Naive thymus-derived CD4-positive, alpha-beta T cell (primary cell): ENCODE results near the gene AKAP6. TPM values are rescaled to one million over a fixed set of nuclear protein-coding genes. Genes with fewer than 3 reads are reported as not detected.

Experiments
- ATAC-seq: fragments of 150-1000 bp; cut with Tn5 transposase; 2 replicates; pipeline ENCODE4 v1.10.0; 2021; ENCODE audit warnings: mild to moderate bottlenecking, moderate library complexity
- CTCF ChIA-PET: fragments of 350-600 bp; sonication (Branson Sonifier 250); formaldehyde crosslinking; loops from one replicate; lab custom pipeline; 2021; ENCODE audit warnings: antibody characterized with exemption; lab: Charles Lee
- POLR2A ChIA-PET: fragments of 350-600 bp; sonication (Branson Sonifier 250); formaldehyde crosslinking; loops from one replicate; lab custom pipeline; 2021; ENCODE audit warnings: antibody characterized with exemption, inconsistent platforms; lab: Charles Lee
- DNase-seq, 9 donors: peaks; one replicate each; pipeline versions ENCODE4 v3.0.0 to v3.0.0-alpha.2; 2020 to 2022; ENCODE audit warnings: mixed read lengths in 1 of 9
- H3K27ac ChIP-seq: one replicate; pipeline ENCODE4 v1.7.0; 2013; ENCODE audit warnings: mild to moderate bottlenecking, low read depth, low read length, moderate library complexity
- H3K27me3 ChIP-seq, 2 donors: one replicate each; pipeline ENCODE4 v1.7.0; 2013; ENCODE audit warnings: low read length in 2 of 2, mild to moderate bottlenecking in 2 of 2, moderate library complexity in 2 of 2; ENCODE audit not compliant: control insufficient read depth in 2 of 2, insufficient read depth in 2 of 2
- H3K36me3 ChIP-seq, 3 experiments: 1 replicate in 2 of 3; 2 replicates in 1 of 3; pipeline ENCODE4 v1.7.0; 2013; ENCODE audit warnings: low read length in 3 of 3, mild to moderate bottlenecking in 3 of 3, moderate library complexity in 1 of 3; ENCODE audit not compliant: insufficient read depth in 3 of 3, control insufficient read depth in 2 of 3
- H3K4me1 ChIP-seq, 2 donors: one replicate each; pipeline ENCODE4 v1.7.0; 2013; ENCODE audit warnings: low read length in 2 of 2, mild to moderate bottlenecking in 2 of 2, moderate library complexity in 1 of 2; ENCODE audit not compliant: control insufficient read depth in 2 of 2, insufficient read depth in 2 of 2
- H3K4me3 ChIP-seq: 2 replicates; pipeline ENCODE4 v1.7.0; 2013; ENCODE audit warnings: mild to moderate bottlenecking, low read length
- H3K9me3 ChIP-seq, 3 experiments: 1 replicate in 2 of 3; 2 replicates in 1 of 3; pipeline ENCODE4 v1.7.0; 2013; ENCODE audit warnings: low read length in 3 of 3; ENCODE audit not compliant: control insufficient read depth in 2 of 3
- H3K27ac Mint-ChIP-seq, 9 donors: one replicate each; pipeline ENCODE4 v1.8.0; 2020 to 2022; ENCODE audit warnings: mixed read lengths in 9 of 9, mild to moderate bottlenecking in 8 of 9, moderate library complexity in 5 of 9, inconsistent platforms in 2 of 9
- H3K27me3 Mint-ChIP-seq, 5 donors: one replicate each; pipeline ENCODE4 v1.8.0; 2021 to 2022; ENCODE audit warnings: mixed read lengths in 5 of 5, mild to moderate bottlenecking in 1 of 5
- H3K36me3 Mint-ChIP-seq, 5 donors: one replicate each; pipeline ENCODE4 v1.8.0; 2020 to 2022; ENCODE audit warnings: mixed read lengths in 5 of 5, mild to moderate bottlenecking in 3 of 5, inconsistent platforms in 1 of 5
- H3K4me1 Mint-ChIP-seq, 7 donors: one replicate each; pipeline ENCODE4 v1.8.0; 2020 to 2022; ENCODE audit warnings: mixed read lengths in 7 of 7, mild to moderate bottlenecking in 3 of 7, inconsistent platforms in 1 of 7
- H3K4me3 Mint-ChIP-seq, 10 donors: one replicate each; pipeline ENCODE4 v1.8.0; 2020 to 2022; ENCODE audit warnings: mild to moderate bottlenecking in 10 of 10, mixed read lengths in 10 of 10, moderate library complexity in 6 of 10, inconsistent platforms in 2 of 10
- H3K9me3 Mint-ChIP-seq, 11 donors: one replicate each; pipeline ENCODE4 v1.8.0; 2020 to 2022; ENCODE audit warnings: mixed read lengths in 11 of 11, mild to moderate bottlenecking in 4 of 11, inconsistent platforms in 1 of 11, moderate library complexity in 1 of 11
- intact Hi-C, 2 donors: fragments of 100-400 bp; cut with micrococcal nuclease; formaldehyde crosslinking; loops; one replicate each; pipeline ENCODE4 v1.15.1; 2023
- polyA plus RNA-seq, 2 donors: library from polyadenylated mRNA; unstranded; fragments of 300-500 nt; fragmentation: Illumina TruSeq; gene quantifications; one replicate each; pipeline ENCODE4 v1.2.3, GENCODE V29; 2021
- total RNA-seq, 6 experiments: library from RNA in 5 of 6; stranded (reverse) in 5 of 6; gene quantifications; 1 replicate in 5 of 6; 2 replicates in 1 of 6; pipeline ENCODE4 v1.2.3 and lab custom pipeline; 2021 to 2026

Gene AKAP6
- total and polyA plus RNA-seq, 7 experiments from 2014 or later: 0.29 to 7.9 (median 4.1) TPM

DNA sequence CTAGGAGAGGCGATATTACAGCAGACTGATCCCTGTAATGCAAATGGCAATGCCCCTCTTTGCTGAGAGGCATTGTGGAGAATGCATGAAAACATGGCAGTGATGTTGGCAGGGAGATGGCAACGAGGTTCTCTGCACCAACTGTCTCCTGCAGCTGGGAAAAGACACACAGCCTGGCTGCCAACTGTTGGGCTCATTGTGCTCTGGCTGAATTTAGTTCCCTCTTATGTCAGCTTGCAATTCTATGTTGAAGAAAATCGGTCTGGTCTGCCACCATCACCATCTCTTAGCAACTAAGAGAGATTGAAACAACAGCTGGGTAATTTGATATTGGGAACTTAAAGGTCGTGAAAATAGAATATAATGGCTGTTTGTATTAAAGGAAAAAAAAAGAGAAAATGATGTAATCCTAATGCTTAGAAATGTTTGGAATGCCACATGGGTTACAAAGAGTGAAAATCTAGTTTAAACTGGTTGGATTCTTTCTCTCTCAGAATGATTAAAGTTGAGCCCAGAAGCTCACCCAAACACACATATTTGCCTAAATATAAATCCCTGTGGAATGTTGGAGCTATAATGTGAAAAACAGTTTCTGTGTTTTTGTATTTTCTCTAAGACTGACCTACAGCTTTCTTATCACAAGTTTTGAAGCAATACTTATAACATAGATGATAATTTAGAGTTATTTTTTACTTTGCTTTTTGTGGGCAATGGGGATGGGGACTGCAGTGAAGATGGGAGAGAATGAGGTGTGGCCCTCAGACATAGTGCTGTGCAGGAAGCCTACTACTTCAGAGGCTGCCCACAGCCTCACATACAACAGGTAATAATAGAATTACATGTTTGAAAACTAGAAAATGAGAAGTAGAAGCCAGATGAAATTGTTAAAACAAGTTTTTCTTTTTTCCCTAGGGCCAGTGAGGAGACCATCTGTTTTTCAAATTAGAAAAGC is 143.7 kb downstream of the AKAP6 start:
- H3K27ac ChIP-seq: no peak overlapping the region
- H3K9me3 ChIP-seq: no peaks in the 10 kb centered on the region
- no peak overlapping the region for H3K4me3 ChIP-seq
- ATAC-seq (no peak), DNase-seq (no peak)
- Mint-ChIP-seq H3K4me1 (no peaks in the 10 kb centered on the region), H3K27me3 (peaks cover 0 to 5% (median 0%) of the 10 kb centered on the region in 5 donors), H3K9me3 (peaks cover 0 to 1% (median 0%) of the 10 kb centered on the region in 11 donors), H3K4me3 (no peak overlapping the region), H3K36me3 (no peaks in the 10 kb centered on the region), H3K27ac (no peak overlapping the region)
- H3K36me3 ChIP-seq: no peaks in the 10 kb centered on the region
- intact Hi-C loops: no loop called here
- POLR2A ChIA-PET: no interaction called here
- H3K4me1 ChIP-seq: no peaks in the 10 kb centered on the region
- CTCF ChIA-PET: no interaction called here
- H3K27me3 ChIP-seq: no peaks in the 10 kb centered on the region

DNA sequence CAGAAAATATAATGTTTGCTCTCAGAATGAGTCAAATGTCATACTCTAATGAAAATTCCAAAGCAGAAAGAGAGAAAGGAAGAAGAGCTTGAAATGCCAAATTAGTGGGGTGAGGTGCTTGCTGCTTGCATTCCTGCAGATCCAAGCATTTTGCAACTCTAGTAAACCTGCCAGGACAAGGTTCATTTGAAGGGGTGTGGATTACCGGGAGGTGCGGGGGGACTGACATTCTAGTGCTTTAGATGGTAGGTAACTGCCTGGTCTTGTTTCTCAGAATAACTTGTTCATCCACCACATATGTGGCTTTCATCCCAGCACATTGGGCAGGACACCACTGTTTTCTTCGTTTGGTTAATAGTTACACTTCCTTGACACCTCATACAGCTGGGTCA is 144.4 kb downstream of the AKAP6 start:
- no peaks in the 10 kb centered on the region for H3K36me3 Mint-ChIP-seq
- Histone ChIP-seq H3K36me3 (no peaks in the 10 kb centered on the region), H3K27me3 (no peaks in the 10 kb centered on the region), H3K4me3 (no peak overlapping the region), H3K27ac (no peak overlapping the region), H3K4me1 (no peaks in the 10 kb centered on the region), H3K9me3 (no peaks in the 10 kb centered on the region)
- H3K9me3 Mint-ChIP-seq: peaks cover 0 to 1% (median 0%) of the 10 kb centered on the region in 11 donors
- no peak overlapping the region for H3K27ac Mint-ChIP-seq
- H3K4me3 Mint-ChIP-seq: no peak overlapping the region
- DNase-seq: no peak
- POLR2A ChIA-PET: no interaction called here
- intact Hi-C loops: no loop called here
- H3K27me3 Mint-ChIP-seq: peaks cover 0 to 2% (median 0%) of the 10 kb centered on the region in 5 donors
- H3K4me1 Mint-ChIP-seq: no peaks in the 10 kb centered on the region
- no peak for ATAC-seq
- CTCF ChIA-PET: no interaction called here

GRCh38 chr14:32474478-32475195 is 145.5 kb downstream of the AKAP6 start:
- no peaks in the 10 kb centered on the region for H3K36me3 ChIP-seq
- ATAC-seq (no peak), DNase-seq (no peak)
- no peaks in the 10 kb centered on the region for H3K36me3 Mint-ChIP-seq
- intact Hi-C loops: no loop called here
- no peaks in the 10 kb centered on the region for H3K27me3 ChIP-seq
- no peaks in the 10 kb centered on the region for H3K9me3 ChIP-seq
- no peak overlapping the region for H3K4me3 Mint-ChIP-seq
- ChIA-PET CTCF (no interaction called here), POLR2A (no interaction called here)
- H3K9me3 Mint-ChIP-seq: no peaks in the 10 kb centered on the region
- no peaks in the 10 kb centered on the region for H3K4me1 Mint-ChIP-seq
- H3K27ac ChIP-seq: no peak overlapping the region
- no peak overlapping the region for H3K4me3 ChIP-seq
- no peaks in the 10 kb centered on the region for H3K27me3 Mint-ChIP-seq
- no peaks in the 10 kb centered on the region for H3K4me1 ChIP-seq
- H3K27ac Mint-ChIP-seq: no peak overlapping the region

DNA sequence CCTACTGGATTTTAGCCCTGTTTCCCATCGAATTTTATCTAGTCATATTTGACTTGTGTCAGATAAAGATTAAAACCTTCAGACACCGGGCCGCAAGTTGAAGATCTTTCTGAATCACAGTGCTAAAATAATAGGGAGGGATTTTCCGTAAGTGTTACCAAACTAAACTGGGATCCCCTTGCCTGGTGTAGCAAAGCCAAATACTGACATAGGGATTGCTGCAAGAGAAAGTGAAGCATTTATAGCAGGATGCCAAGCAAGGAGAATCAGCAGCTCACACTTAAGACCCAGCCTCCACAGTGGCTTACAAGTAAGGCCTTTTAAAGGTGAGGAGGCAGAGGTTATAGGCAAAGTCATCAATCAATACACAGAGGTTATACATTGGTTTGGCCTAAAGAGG is 147.4 kb downstream of the AKAP6 start:
- Histone ChIP-seq H3K27ac (no peak overlapping the region), H3K4me1 (no peaks in the 10 kb centered on the region), H3K36me3 (no peaks in the 10 kb centered on the region), H3K27me3 (no peaks in the 10 kb centered on the region), H3K4me3 (no peak overlapping the region), H3K9me3 (no peaks in the 10 kb centered on the region)
- ChIA-PET CTCF (no interaction called here), POLR2A (no interaction called here)
- no peak for DNase-seq
- ATAC-seq: no peak
- Mint-ChIP-seq H3K4me1 (no peaks in the 10 kb centered on the region), H3K27ac (no peak overlapping the region), H3K27me3 (no peaks in the 10 kb centered on the region), H3K36me3 (no peaks in the 10 kb centered on the region), H3K4me3 (no peak overlapping the region), H3K9me3 (no peaks in the 10 kb centered on the region)
- intact Hi-C loops: no loop called here

DNA sequence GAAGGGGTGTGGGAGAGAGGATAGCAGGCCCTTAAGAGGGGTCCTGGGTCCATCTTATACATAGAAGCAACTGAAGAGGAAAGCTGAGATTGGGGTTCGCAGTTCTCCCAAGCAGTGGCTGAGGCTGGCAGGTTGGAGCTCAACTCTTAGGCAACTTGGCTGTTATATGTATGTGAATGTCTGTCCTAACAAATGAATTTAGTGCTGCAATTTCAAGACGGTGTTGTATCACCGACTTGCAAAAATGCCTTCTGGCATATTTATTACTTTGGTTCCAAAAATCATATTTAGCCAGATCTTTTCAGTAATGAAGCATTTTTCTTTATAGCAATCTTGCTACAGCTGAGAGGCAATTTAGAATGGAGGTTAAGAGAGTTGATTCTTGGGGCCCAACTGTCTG is 148.3 kb downstream of the AKAP6 start:
- no peaks in the 10 kb centered on the region for H3K4me1 ChIP-seq
- POLR2A ChIA-PET: no interaction called here
- H3K9me3 ChIP-seq: no peaks in the 10 kb centered on the region
- H3K4me3 ChIP-seq: no peak overlapping the region
- Mint-ChIP-seq H3K27me3 (no peaks in the 10 kb centered on the region), H3K4me1 (no peaks in the 10 kb centered on the region), H3K27ac (no peak overlapping the region), H3K4me3 (no peak overlapping the region), H3K36me3 (no peaks in the 10 kb centered on the region), H3K9me3 (no peaks in the 10 kb centered on the region)
- intact Hi-C loops: no loop called here
- no peak overlapping the region for H3K27ac ChIP-seq
- DNase-seq (no peak), ATAC-seq (no peak)
- CTCF ChIA-PET: no interaction called here
- H3K36me3 ChIP-seq: no peaks in the 10 kb centered on the region
- no peaks in the 10 kb centered on the region for H3K27me3 ChIP-seq

DNA sequence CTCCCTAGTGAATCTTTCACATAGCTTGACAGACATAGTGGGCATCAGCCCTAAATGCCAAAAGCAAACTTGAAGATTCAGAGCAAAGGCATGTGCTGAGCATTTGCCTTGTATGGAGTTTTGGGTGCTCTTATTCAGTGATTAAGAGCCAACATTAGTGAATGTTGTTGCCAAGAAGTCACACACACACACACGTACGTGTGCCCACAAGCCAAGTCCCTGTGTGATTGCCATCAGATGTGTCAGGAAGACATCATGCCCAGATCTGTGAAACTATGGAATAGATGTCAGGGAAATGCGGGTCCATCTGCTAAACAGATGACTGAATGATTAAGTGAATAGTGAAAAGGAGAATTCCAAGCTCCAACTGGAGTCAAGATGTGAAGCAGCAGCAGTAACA is 149.0 kb downstream of the AKAP6 start:
- CTCF ChIA-PET: no interaction called here

More for the DNA sequence above, 149.0 kb downstream of the AKAP6 start:
- DNase-seq: no peak
- no peaks in the 10 kb centered on the region for H3K36me3 Mint-ChIP-seq
- H3K27me3 Mint-ChIP-seq: no peaks in the 10 kb centered on the region
- H3K4me1 ChIP-seq: no peaks in the 10 kb centered on the region
- no peaks in the 10 kb centered on the region for H3K4me1 Mint-ChIP-seq
- H3K4me3 ChIP-seq: no peak overlapping the region
- H3K27ac Mint-ChIP-seq: no peak overlapping the region
- no peaks in the 10 kb centered on the region for H3K9me3 Mint-ChIP-seq
- POLR2A ChIA-PET: no interaction called here
- no peaks in the 10 kb centered on the region for H3K36me3 ChIP-seq
- H3K4me3 Mint-ChIP-seq: no peak overlapping the region
- intact Hi-C loops: no loop called here
- no peak overlapping the region for H3K27ac ChIP-seq
- ATAC-seq: no peak
- H3K9me3 ChIP-seq: no peaks in the 10 kb centered on the region
- no peaks in the 10 kb centered on the region for H3K27me3 ChIP-seq
